Keratinocyte (primary cell): ENCODE results near the gene ABCA3. TPM values are rescaled to one million over a fixed set of nuclear protein-coding genes. Genes with fewer than 3 reads are reported as not detected.

ENCODE experiments used
- DNase-seq: peaks from one replicate; pipeline ENCODE4 v3.0.0-alpha.2; 2011; ENCODE audit warnings: low read depth, missing footprints, low spot score
- FAIRE-seq: peaks from 2 replicates; lab custom pipeline; 2011; peaks lifted over from hg19 to GRCh38; lab: Jason Lieb, UNC
- H2AFZ ChIP-seq: 2 replicates; pipeline ENCODE4 v1.6.0; 2012; ENCODE audit warnings: low read length, control low read depth, inconsistent platforms; ENCODE audit not compliant: control insufficient read depth
- H3K27ac ChIP-seq: 2 replicates; pipeline ENCODE4 v1.5.1; 2011; ENCODE audit warnings: low read length; ENCODE audit not compliant: control insufficient read depth, insufficient read depth
- H3K27me3 ChIP-seq: 3 replicates; pipeline ENCODE4 v1.6.0; 2011; ENCODE audit warnings: low read length; ENCODE audit not compliant: control insufficient read depth, insufficient read depth; ENCODE audit errors: extremely low read depth
- H3K36me3 ChIP-seq, 2 experiments: 2 replicates in 1 of 2; 3 replicates in 1 of 2; pipeline ENCODE4 v1.5.1; 2011; ENCODE audit warnings: low read length in 2 of 2, mild to moderate bottlenecking in 1 of 2; ENCODE audit not compliant: control insufficient read depth in 2 of 2, insufficient read depth in 2 of 2; ENCODE audit errors: extremely low read depth in 1 of 2
- H3K4me1 ChIP-seq: 3 replicates; pipeline ENCODE4 v1.5.1; 2011; ENCODE audit warnings: low read length; ENCODE audit not compliant: control insufficient read depth, insufficient read depth; ENCODE audit errors: extremely low read depth
- H3K4me2 ChIP-seq: 3 replicates; pipeline ENCODE4 v1.6.0; 2011; ENCODE audit warnings: low read depth, low read length; ENCODE audit not compliant: control insufficient read depth, insufficient read depth; ENCODE audit errors: extremely low read depth
- H3K4me3 ChIP-seq, 3 experiments: fragments of 200-600 bp in 1 of 3; sonication (generic) in 1 of 3; 2 replicates in 2 of 3; 3 replicates in 1 of 3; pipeline ENCODE4 v1.5.1; 2011 to 2016; ENCODE audit warnings: low read length in 3 of 3, mild to moderate bottlenecking in 3 of 3, control low read depth in 2 of 3, inconsistent platforms in 1 of 3, low read depth in 1 of 3, mixed read lengths in 1 of 3, mixed run types in 1 of 3, moderate library complexity in 1 of 3; ENCODE audit not compliant: control insufficient read depth in 2 of 3, insufficient read depth in 2 of 3; ENCODE audit errors: extremely low read depth in 1 of 3
- H3K79me2 ChIP-seq: 2 replicates; pipeline ENCODE4 v1.6.0; 2012; ENCODE audit warnings: low read length; ENCODE audit not compliant: control insufficient read depth, insufficient read depth
- H3K9ac ChIP-seq: 3 replicates; pipeline ENCODE4 v1.6.0; 2011; ENCODE audit warnings: low read length; ENCODE audit not compliant: control insufficient read depth, insufficient read depth; ENCODE audit errors: extremely low read depth
- H3K9me1 ChIP-seq: 3 replicates; pipeline ENCODE4 v1.6.0; 2011; ENCODE audit warnings: low read length; ENCODE audit not compliant: control insufficient read depth, insufficient read depth; ENCODE audit errors: extremely low read depth
- H3K9me3 ChIP-seq: 2 replicates; pipeline ENCODE4 v1.5.1; 2012; ENCODE audit warnings: low read depth, low read length; ENCODE audit not compliant: control insufficient read depth
- H4K20me1 ChIP-seq: 3 replicates; pipeline ENCODE4 v1.6.0; 2011; ENCODE audit warnings: low read length; ENCODE audit not compliant: control insufficient read depth, insufficient read depth; ENCODE audit errors: extremely low read depth
- CTCF ChIP-seq, 3 experiments: IDR thresholded peaks in 1 of 3; conservative IDR thresholded peaks in 1 of 3; optimal IDR thresholded peaks in 1 of 3; 2 replicates in 2 of 3; 3 replicates in 1 of 3; pipeline versions ENCODE3 to v1.5.1; 2011; ENCODE audit warnings: low read length in 3 of 3, mild to moderate bottlenecking in 3 of 3, moderate library complexity in 2 of 3, control low read depth in 1 of 3, inconsistent platforms in 1 of 3; ENCODE audit not compliant: insufficient read depth in 2 of 3; ENCODE audit errors: extremely low read depth in 1 of 3
- EZH2 ChIP-seq: IDR thresholded peaks from one replicate; pipeline ENCODE4 v1.6.1; 2012; ENCODE audit warnings: inconsistent platforms, mild to moderate bottlenecking, low read length, moderate library complexity
- dilution Hi-C: fragments of 300-500 bp; cut with MboI; formaldehyde crosslinking; loops from one replicate; pipeline ENCODE4 v1.7.0; 2020; ENCODE audit warnings: low sequenced_read_pairs; ENCODE audit not compliant: extremely low pct_ligation_motif_present
- polyA plus RNA-seq, 5 experiments: library from polyadenylated mRNA; depleted of rRNA in 3 of 5; stranded (reverse) in 3 of 5; stranded (forward) in 1 of 5; unstranded in 1 of 5; fragments of >200 nt; gene quantifications; 1 replicate in 1 of 5; 2 replicates in 3 of 5; 3 replicates in 1 of 5; pipeline versions ENCODE4 v1.2.1 to v1.2.3, GENCODE V29; 2011 to 2012; ENCODE audit warnings: missing spikeins in 2 of 5, low read depth in 1 of 5, low replicate concordance in 1 of 5

ABCA3 gene
- polyA plus RNA-seq, 1 donor (not counting 4 experiments of a cell fraction or from before 2014, with no cell fraction given): 0.08 TPM

- dilution Hi-C loops: no loop called here
- Histone ChIP-seq H3K4me2 (no peak overlapping the region), H3K9me1 (no peaks in the 10 kb centered on the region), H2AFZ (no peak overlapping the region), H3K9ac (no peak overlapping the region), H3K4me3 (no peak overlapping the region), H3K4me1 (no peaks in the 10 kb centered on the region), H4K20me1 (no peaks in the 10 kb centered on the region), H3K9me3 (no peaks in the 10 kb centered on the region), H3K27me3 (peaks cover 10% of the 10 kb centered on the region), H3K79me2 (no peaks in the 10 kb centered on the region), H3K27ac (no peak overlapping the region), H3K36me3 (no peaks in the 10 kb centered on the region)
- TF ChIP-seq EZH2: no peak
- TF ChIP-seq CTCF (optimal IDR thresholded peaks at IDR 0.05 in 1 of 3, IDR thresholded peaks at IDR 0.05 in 1 of 3, conservative IDR thresholded peaks at IDR 0.05 in 1 of 3; ENCODE audit: extremely low read depth in 1 of 3, insufficient read depth in 2 of 3, low read length in 3 of 3): no peak
- FAIRE-seq (no peak), DNase-seq (no peak)
Observed at GRCh38 chr16:2317231-2318020, 23.1 kb downstream of the ABCA3 start.

GRCh38 chr16:2308089-2308962, 32.2 kb downstream of the ABCA3 start:
- Histone ChIP-seq H3K9ac (no peak overlapping the region), H2AFZ (no peak overlapping the region), H3K9me3 (no peaks in the 10 kb centered on the region), H4K20me1 (no peaks in the 10 kb centered on the region), H3K36me3 (no peaks in the 10 kb centered on the region), H3K27me3 (no peaks in the 10 kb centered on the region), H3K4me2 (no peak overlapping the region), H3K4me1 (no peaks in the 10 kb centered on the region), H3K4me3 (no peak overlapping the region), H3K27ac (no peak overlapping the region), H3K9me1 (no peaks in the 10 kb centered on the region), H3K79me2 (no peaks in the 10 kb centered on the region)
- no peak for FAIRE-seq
- DNase-seq: no peak
- dilution Hi-C loops: no loop called here
- no peak for TF ChIP-seq EZH2
- TF ChIP-seq CTCF (optimal IDR thresholded peaks at IDR 0.05 in 1 of 3, IDR thresholded peaks at IDR 0.05 in 1 of 3, conservative IDR thresholded peaks at IDR 0.05 in 1 of 3; ENCODE audit: extremely low read depth in 1 of 3, insufficient read depth in 2 of 3, low read length in 3 of 3): no peak
